Stimulated activated CD4-positive, alpha-beta T cell treated with anti-CD3 and anti-CD28 coated beads, Interleukin-2, amount 100 ng/mL, for 4 hours (primary cell): ENCODE measurements around the gene CPT1A.

Experiments used
- DNase-seq: peaks from one replicate; pipeline ENCODE4 v3.0.0-alpha.2; 2020; ENCODE audit warnings: low read depth

The CPT1A gene

GRCh38 chr11:68756171-68756766 is 85.4 kb downstream of the CPT1A start:
- DNase-seq: no peak

- DNase-seq: no peak
Observed at GRCh38 chr11:68753300-68753699, 88.4 kb downstream of the CPT1A start.

- DNase-seq: peak; percentile 89
Observed at GRCh38 chr11:68751331-68751856, 90.3 kb downstream of the CPT1A start, which contains the start of gene TESMIN. TESMIN (minus strand) TSS chr11:68751520; CDS start chr11:68750660, 860 bp downstream.

GRCh38 chr11:68751004-68751325 is 90.8 kb downstream of the CPT1A start:
- no peak for DNase-seq

- no peak for DNase-seq
Observed at GRCh38 chr11:68750195-68751003, 91.3 kb downstream of the CPT1A start.

GRCh38 chr11:68749229-68750123 is 92.2 kb downstream of the CPT1A start:
- DNase-seq: no peak

- no peak for DNase-seq
Observed at GRCh38 chr11:68748061-68748460, 93.7 kb downstream of the CPT1A start.

GRCh38 chr11:68743539-68743938 is 98.2 kb downstream of the CPT1A start:
- DNase-seq: no peak

- DNase-seq: no peak
Observed at GRCh38 chr11:68741463-68741862, 100.3 kb downstream of the CPT1A start.

GRCh38 chr11:68735646-68736045 is 106.1 kb downstream of the CPT1A start:
- DNase-seq: no peak

GRCh38 chr11:68735125-68735524 is 106.6 kb downstream of the CPT1A start:
- no peak for DNase-seq

GRCh38 chr11:68734111-68734510 is 107.6 kb downstream of the CPT1A start:
- DNase-seq: no peak

GRCh38 chr11:68727783-68728182 is 113.9 kb downstream of the CPT1A start:
- DNase-seq: no peak

- no peak for DNase-seq
Observed at GRCh38 chr11:68724293-68724692, 117.4 kb downstream of the CPT1A start.

GRCh38 chr11:68722143-68722542 is 119.6 kb downstream of the CPT1A start:
- DNase-seq: no peak

- DNase-seq: no peak
Observed at GRCh38 chr11:68721075-68721474, 120.6 kb downstream of the CPT1A start.

- DNase-seq: no peak
Observed at GRCh38 chr11:68715456-68716122, 126.1 kb downstream of the CPT1A start.

GRCh38 chr11:68714060-68714856 is 127.5 kb downstream of the CPT1A start:
- DNase-seq: no peak

GRCh38 chr11:68711114-68711513 is 130.6 kb downstream of the CPT1A start:
- no peak for DNase-seq

- DNase-seq: no peak
Observed at GRCh38 chr11:68710409-68710808, 131.3 kb downstream of the CPT1A start.

GRCh38 chr11:68709062-68709461 is 132.7 kb downstream of the CPT1A start:
- DNase-seq: no peak
